Stimulated activated CD8-positive, alpha-beta memory T cell treated with anti-CD3 and anti-CD28 coated beads, Interleukin-4, amount 100 ng/mL, for 48 hours (primary cell): ENCODE data around the gene PPP3CB.

ENCODE experiments used
- DNase-seq: peaks from one replicate; pipeline ENCODE4 v3.0.0-alpha.2; 2020

Gene PPP3CB

DNA sequence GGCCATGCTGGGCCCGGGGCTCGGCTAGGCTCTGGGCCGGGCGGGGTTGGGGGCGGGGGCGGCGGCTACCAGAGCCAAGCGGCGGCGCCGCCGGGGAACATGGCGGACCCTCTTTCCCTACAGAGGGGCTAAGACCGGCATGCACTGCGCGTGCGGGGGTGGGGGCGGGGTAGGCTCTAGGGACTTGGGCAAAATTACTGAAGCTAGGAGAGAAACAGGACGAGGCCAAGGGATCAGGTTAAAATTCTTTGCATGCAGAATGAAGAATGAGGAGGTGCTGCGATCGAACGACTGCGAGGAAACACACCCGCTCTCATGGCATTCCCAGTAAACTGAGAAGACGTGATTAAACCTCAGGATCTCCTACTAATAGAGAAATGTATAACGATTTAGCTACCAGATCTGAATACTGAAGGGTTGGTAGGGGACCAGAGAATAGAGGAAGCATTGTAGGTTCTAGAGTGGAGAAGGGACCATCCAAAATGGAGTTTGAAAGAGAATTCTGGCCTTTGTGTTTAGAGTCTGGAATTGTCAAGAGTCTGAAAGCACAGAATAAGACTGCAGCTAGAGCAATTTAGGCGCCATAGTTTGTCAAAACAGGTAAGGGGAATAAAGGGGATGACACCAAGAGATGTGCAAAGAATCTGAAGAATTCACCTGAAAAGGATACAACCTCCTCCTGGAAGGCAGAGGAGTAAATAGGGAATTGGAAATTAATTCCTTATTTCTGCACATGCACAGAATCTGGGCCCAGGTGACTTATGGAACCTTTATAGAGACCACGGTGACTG lies at the start of gene PPP3CB:
PPP3CB (minus strand) TSS at position 141 of the 791 bp plus-strand sequence; CDS start at position 6, 135 bp downstream.
- DNase-seq: peak; percentile 91

DNA sequence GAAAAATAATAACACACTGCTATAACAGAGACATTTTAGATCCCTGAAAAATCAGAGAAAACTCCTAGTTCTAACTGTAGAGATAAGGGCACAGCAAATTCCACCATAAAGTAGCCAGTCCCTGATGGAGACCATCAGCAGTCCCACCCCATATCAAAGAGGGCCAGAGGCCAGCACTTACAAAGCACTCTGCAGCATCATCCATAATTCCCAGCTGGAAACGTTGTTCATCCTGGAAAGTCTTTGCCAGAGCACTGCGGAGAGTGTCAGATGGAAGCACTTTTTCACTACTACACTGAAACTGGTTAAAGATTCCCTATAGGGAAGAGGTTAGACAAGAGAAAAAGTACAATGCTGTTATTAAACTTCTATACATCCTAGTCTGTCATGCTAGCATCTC lies 49.5 kb upstream of the PPP3CB start:
- DNase-seq: no peak

DNA sequence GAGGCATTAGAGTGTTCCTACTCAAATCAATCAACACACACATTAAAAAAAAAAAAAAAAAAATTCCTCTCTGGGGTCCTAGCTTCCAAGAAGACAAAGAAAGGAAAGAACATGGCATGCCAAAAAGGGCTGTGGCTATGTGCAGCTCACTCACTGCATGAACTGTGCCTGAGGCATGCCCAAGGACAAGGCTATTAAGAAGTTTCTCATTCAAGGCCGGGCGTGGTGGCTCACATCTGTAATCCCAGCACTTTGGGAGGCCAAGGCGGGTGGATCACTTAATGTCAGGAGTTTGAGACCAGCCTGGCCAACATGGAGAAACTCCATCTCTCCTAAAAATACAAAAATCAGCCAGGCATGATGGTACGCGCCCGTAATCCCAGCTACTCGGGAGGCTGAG lies 41.9 kb upstream of the PPP3CB start:
- DNase-seq: no peak

DNA sequence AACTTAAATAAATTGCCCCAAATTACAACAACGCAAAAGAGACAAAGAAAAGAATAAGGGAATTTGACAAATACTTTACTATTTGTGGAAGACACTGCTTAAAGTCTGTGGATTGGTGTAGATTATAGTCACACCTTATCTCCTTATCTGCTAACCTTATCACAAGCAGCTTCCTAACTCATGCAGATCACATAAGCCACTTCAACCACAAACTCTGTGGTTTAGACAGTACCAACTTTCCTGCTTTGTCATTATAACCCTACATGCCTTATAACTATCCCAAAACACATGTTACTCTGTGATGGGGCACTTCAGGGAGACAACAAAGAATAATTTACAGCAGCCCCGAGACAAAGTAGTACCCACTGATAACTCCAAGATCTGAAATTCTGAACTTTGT lies 41.5 kb upstream of the PPP3CB start:
- no peak for DNase-seq

DNA sequence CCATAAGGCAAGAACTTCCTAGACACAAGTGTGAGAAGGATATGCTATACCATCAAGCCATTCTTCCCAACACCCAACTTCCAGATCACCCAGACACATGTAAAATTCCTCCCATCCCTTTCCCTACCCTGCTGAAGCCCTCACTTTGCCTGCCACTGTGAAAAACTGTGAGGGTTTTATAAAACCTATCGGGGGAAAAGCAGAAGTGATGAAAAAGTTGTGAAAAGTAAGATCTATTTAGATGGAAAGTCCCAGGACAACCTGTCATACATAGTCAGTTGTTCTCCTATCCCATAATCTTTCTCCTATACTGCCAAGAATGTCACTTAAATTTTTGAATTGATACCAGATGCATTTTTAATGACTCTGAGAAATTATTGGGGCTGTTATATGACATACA lies 39.0 kb upstream of the PPP3CB start:
- no peak for DNase-seq

DNA sequence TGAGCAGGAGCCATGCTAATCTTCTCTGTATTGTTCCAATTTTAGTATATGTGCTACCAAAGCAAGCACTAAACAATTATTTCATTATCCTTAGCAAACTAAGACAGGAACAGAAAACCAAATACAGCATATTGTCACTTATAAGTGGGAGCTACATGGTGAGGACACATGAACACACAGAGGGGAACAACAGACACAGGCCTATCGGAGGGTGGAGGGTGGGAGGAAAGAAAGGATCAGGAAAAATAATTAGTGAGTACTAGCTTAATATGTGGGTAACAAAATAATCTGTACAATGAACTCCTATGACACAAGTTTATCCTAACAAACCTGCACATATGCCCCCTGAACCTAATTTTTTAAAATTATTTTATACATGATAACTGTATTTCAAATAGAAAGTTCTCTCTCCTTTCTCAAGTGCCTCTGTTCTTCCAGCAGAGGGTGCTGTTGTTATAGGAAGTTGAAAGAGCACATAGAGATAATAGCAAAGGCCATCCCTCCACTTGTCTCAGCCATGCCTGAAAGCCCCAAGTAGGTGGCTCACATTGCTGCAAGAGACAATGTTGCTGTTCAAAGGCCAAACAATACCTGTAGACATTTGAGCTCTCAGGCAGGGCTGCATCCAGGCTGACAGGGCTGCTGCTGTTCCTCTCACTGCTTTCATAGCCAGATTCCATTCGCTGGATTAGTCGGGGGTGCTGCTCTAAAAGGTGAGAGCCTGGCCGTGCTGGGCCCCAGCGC lies 33.4 kb upstream of the PPP3CB start:
- DNase-seq: peak; percentile 35

DNA sequence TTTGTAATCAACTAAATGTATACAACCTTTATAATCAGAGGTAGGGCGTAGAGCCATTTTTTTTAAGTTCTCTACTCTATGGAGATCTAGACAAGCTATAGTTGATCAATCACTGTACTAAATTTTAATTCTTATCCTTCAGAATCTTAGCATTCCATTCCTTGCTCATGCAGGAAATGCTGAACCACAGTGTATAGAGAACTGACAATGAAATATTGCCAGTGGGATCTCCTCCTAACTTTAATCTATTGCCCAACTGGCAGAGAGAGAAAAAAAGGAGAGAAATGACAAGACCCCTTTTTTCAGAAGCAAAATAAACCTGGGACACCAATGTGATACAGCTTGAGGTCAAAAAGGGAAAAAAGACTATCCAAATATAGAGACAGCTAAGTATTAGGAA lies 26.4 kb upstream of the PPP3CB start:
- DNase-seq: no peak

DNA sequence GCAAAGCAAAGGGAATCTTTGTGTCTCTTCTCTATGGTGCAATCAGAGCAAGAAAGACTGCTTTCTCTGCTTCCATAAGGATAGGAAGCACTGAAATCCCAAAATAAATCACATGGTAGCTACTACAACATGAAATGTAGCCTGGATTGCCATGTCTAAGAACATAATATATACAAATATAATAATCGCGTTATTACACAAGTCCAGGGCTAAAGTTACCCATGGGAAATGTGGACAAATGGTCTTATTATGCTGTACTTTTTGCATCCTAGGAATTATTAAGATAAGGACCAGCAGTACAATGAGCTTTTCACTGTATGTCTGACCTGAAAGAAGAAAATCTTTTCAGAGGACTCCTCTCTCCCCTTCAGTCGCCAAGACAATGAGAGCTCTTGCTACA lies 23.5 kb upstream of the PPP3CB start:
- DNase-seq: no peak

DNA sequence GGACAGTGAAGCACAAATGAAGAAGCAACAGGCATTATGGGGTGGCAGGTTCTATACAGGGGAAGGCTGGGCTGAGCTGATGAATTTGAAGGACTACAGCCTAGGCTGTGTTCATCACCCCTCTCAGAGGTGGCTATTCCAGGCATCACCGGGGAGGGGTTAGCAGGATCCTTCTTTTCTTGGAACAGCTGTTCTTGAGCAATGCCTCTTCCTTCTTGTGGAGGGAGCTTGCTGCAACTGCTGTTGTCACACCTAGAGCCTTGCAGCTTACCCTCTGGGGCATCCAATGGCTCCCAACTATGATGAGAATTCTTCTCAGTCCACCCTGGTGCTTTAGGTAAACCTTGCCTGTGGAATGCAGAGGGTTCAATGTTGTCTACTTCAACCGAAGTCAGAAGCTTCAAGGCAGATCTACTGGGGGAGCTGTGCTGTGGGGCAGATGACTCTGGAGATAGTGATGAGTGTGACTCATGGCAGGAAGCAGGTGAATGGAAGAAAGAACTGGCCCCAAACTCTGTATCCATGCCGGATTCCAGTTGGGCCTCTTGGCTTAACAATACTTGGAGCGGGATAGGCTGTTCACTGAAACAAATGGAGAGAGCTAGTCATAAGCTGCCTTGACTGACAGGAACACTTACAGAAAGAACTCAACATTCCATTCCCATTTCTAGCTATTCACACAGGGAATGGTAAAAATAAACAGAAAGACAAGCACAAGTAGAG lies 21.5 kb upstream of the PPP3CB start:
- no peak for DNase-seq

DNA sequence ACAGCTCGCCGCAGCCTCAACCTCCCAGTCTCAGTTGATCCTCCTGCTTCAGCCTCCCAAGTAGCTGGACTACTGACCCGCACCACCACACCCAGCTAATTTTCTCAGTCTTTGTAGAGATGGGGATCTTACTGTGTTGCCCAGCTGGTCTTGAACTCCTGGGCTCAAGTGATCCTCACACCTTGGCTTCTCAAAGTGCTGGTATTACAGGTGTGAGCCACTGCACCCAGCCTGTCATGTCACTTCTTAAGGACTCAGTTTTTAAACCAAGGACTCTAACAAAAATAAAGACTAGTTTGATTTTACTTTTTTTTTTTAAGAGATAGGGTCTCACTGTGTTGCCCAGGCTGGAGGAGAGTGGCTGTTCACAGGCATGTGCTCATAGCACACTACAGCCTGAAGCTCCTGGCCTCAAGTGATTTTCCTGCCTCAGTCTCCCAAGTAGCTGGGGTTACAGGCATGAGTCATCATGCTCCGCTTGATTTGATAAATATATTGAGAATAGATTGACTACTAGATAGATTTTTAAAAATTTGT lies 16.5 kb upstream of the PPP3CB start:
- no peak for DNase-seq

DNA sequence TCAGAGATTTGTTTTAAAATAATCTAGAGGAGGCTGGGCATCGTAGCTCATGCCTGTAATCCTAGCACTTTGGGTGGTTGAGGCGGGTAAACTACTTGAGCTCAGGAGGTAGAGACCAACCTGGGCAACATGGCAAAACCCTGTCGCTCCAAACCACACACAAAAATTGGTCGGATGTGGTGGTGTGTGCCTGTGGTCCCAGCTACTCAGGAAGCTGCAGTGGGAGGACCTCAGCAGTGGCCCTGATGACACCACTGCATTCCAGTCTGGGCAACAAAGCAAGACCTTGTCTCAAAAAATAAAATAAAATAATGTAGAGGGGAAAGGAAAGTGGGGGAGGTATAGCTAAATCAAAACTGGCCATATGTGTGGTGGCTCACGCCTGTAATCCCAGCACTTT lies 13.9 kb upstream of the PPP3CB start:
- DNase-seq: no peak

DNA sequence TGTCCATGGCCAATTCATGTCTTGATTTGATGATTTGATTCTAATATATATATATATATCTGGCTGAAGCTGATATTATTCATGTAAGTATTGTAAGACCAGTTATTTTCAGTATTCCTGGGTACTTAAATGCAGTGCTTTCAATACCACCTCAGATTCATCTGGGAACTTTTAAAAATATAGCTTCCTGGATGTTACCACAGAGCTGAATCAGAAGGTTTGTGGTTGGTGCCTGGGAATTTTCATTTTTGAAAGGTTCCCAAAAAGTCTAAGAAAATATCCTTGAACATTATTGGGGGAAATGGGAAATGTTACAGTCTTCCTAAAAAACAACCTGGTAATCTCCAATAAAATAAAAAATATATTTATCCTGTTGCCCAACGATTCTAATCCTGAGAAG lies 10.7 kb upstream of the PPP3CB start:
- no peak for DNase-seq

DNA sequence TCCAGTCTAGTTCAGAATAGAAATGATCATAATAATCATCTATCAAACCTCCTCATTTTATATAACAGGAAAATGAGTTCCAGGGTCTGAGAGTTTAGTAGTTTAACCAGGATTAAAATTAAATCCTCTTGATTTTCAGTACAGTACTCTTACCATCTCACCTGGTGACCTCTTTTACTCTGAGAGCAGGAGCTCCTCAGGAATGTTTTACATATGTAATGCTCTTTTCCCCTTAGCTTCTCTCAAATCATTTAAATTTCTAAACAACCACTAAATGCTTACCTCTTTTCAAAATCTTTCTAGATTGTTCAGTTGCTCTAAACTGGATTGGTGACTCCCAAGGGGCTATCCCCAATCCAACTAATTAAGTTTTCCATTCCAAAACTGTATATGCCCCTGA lies 10.2 kb upstream of the PPP3CB start:
- no peak for DNase-seq

DNA sequence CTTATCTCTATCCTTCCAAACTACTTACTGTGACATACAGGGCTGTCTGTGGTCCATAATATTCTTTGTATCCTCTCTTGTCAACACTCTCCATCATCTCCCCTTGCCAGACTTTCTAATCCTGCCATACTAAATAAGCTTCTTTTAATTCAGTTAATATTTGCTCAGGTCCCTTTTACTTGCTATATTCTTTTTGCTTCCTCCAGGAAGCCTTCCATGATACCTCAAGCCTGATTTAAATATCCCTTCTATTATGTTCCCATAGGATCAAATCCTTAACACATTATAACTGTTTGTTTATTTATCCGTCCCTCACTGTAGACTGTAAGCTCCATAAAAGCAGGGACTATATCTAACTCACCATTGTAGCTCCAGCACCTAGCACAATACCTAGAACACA lies 7.2 kb upstream of the PPP3CB start:
- DNase-seq: no peak

DNA sequence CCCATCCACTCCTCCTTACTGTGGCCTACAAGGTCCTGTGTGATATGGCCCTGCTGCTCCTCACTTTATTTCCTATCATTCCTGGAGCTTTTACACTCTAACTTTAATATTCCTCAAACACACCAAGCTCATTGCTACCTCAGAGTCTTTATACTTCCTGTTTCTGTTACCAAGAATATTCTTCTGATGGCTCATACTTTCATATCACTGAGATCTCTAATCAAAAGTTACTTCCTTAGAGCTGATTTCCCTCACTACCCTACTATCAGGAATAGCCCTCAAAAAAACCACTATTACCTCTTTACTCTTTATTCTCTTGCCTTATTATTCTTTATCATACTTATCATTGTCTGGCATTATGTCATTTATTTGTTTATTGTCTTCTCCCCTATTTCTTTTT lies 5.8 kb upstream of the PPP3CB start:
- no peak for DNase-seq

DNA sequence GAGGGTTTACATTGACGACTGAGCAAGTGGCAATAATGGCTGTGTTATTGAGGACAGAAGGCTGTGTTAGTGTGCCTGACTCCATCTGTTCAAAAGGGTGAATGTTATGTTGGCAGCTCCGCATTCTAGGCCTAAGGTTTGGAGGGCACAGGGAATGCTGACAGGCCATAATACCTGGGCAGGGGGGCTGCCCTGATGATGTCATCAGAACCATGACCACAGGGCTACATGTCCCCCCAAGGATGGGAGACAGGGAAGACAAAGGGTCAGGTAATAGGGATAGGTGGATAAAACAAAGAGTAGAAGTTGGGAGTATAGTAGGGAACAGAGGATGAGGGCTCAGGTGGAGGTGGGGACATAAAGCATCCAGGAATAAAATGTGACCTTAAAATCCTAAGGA lies 1.8 kb upstream of the PPP3CB start:
- no peak for DNase-seq

DNA sequence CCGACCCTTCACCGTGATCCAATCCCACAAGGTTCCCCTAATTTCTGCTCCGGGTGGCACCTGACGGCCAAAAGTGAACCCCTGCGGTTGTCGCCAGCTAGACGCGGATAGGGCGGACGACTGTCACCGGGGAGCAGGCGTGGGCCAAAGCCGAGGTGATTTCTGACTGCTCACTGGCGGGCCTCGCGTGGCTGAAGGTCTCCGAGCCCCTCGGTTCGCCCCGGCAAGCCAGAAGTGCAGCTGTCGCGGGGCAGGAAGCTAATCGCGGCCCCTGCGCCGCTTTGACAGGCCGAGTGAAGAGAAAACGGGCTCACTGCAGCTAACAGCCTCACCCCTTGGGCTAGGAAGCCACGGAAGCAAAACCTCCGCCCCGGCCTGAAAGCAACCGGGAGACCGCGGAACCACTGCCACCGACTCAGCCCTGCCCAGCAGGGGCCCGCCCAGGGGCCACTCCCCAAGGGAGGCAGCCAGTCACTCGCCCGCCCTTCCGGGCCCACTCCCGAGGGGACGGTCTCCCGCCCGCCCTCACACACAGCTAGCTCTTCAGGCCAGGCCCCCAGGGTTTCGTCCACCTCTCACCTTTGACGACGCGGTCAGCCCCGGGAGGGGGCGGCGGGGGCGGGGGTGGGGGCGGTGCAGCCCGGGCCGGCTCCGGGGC lies 469 bp downstream of the PPP3CB start:
- DNase-seq: peak; percentile 89

DNA sequence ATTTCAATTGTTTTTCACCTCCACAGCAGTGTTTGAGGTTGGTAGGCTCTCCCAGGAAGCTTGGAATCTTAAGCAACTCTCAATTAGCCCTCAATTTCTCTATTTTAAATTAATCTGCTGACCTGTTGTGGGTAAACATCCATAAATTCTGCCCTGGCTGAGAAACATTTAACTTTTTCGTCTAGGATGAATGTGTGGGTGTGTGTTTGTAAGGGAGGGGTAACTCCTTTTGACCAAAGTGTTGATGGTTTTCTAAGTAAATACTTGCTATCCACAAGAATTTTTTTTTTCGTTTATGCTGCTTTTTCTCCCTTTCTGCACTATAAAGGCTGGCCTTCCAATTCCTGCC lies 973 bp downstream of the PPP3CB start:
- no peak for DNase-seq

DNA sequence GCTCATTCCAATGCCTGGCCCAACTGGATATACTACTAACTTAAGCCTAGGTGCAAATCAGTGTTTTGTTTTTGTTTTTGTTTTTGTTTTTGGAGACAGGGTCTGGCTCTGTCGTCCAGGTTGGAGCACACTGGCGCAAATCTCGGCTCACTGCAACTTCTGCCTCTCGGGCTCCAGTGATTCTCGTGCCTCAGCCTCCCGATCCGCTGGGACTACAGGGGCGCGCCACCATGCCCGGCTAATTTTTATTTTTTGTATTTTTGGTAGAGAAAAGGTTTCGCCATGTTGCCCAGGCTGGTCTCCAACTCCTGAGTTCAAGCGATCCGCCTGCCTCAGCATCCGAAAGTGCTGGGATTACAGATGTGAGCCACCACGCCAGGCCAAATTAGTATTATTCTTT lies 1.6 kb downstream of the PPP3CB start:
- no peak for DNase-seq

DNA sequence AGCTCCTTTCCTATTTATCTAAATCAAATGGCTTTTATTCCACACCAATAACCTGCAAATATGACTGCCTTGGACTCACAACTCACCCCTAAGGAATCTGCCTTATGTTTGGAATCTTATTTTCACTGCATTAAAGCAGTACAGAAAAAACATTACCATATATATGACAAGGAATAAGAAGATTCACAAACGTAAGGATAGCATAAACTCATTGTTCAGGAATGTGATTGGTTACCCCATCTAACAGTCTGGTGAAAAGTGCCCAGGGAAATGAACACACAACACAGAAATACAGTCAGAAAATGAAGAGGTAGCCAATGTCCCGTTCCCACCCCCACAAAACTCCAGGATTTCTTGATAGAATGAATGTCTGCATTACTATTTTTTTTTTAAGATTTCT lies 2.0 kb downstream of the PPP3CB start:
- no peak for DNase-seq

DNA sequence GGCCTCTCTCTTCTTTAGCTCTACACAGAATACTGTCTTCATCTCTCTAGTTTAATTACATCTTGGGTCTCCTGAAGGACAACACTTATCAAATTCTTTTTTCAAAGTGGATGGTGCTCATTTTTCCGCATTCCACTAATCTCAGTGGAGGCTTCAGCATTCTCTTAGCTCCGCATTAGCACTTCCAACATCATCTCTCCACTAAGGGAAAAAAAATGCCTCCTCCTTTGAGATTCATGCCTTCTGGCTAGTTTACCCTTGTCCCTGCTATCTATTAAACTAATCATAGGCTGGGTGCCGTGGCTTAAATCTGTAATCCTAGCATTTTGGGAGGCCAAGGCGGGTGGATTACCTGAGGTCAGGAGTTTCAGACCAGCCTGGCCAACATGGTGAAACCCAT lies 9.2 kb downstream of the PPP3CB start:
- DNase-seq: no peak

DNA sequence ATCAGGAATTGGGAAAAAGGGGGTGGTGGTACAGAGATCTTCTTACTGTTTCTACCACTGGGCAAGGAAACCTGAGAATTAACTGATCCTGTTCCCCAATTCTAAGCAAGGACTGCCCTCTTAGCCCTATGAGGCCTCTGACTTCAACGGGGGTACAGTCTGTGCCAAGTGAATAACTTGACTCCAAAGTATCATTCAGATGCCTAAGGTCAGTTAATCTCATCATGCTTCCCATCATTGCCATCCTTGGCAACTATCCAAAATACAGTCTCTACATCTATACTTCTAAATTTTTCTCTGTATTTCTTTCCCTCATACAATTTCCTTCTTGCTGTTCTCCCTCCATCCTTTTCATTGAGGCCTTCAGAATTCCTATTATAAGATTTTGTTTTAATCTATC lies 10.5 kb downstream of the PPP3CB start:
- no peak for DNase-seq

DNA sequence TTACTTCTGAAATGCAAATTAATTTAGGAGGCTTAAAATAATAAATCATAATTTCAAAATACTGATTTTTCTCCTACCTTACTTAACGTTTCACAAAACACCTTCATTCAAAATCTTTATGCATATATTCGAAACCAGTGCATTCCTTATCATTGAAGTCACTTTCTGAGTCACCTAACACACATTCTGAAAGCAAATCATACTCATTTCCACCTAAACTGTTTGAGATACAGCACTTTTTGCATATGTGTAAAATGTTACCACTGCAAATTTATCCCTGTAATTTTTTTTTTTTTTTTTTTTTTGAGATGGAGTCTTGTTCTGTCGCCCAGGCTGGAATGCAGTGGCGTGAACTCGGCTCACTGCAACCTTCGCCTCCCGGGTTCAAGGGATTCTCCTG lies 15.7 kb downstream of the PPP3CB start:
- no peak for DNase-seq
